ENCODE results near the gene AIPL1.

Gene AIPL1

DNA sequence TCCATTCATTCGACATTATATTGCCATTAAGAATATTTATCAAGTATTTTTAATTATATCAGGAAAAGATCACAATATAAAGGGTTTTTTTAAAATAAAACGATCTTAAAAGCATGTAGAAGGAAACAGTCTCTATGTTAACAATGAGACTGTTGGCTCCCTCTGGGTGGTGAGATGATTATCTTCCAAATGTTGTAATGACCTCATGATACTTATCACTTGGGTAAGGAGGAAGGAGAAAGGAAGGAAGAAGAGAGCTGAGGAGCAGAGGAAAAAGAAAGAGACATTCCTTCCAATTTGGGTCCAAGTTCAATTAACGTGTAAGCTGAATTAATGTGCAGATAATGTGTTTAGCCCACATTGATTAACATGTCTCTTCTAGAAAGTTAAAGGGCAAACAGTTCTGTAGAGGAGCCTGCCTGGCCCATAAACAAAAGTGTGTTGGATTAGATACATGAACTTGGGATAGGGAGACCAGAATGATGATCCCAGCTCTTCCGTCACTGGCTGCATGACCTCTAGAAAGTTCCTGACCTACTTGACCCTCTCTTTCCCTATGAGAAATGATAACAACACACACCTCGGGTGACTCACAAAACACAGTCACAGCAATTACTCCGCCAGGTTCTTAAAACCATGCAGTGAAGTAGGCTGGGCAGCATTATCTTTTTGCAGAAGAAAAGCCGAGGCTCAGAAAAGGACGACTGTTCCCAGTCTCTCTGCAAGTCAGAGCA, 41.3 kb upstream of the AIPL1 start:
- no peak for DNase-seq (ENCODE audit: insufficient read length, low spot score)
- FAIRE-seq, result no peak
- no peak for TF ChIP-seq POLR2A (IDR thresholded peaks at IDR 0.05; ENCODE audit: low read depth, low read length)

DNA sequence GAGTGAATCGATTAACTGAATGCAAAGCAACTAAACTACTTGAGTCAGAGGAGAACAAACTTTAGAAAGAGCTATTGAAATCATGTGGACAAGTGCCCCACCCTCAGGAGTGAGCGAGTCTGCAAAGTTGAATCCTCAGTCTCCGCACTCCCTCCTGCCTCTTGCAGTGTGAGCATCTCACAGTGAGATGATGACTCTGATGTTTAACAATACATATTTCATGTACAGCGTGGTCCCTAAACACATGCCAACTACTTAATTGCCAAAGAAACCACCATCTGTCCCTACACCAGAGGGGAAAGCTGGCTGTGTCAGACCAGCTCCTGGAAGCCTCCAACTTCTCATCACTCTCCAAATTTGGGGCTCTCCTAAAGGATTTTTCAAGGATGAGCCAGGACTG, 40.5 kb upstream of the AIPL1 start:
- FAIRE-seq (no peak), DNase-seq (ENCODE audit: insufficient read length, low spot score) (no peak)
- TF ChIP-seq TAF1 (IDR thresholded peaks at IDR 0.05; ENCODE audit: low read depth, low read length), result no peak
- no peak for TF ChIP-seq POLR2AphosphoS5 (IDR thresholded peaks at IDR 0.05; ENCODE audit: low read depth, low read length)
- TF ChIP-seq POU2F2 (IDR thresholded peaks at IDR 0.05; ENCODE audit: low read depth, low read length), result no peak
- no peak for TF ChIP-seq POLR2A (IDR thresholded peaks at IDR 0.05; ENCODE audit: low read depth, low read length)
- TF ChIP-seq PAX5 (IDR thresholded peaks at IDR 0.05; ENCODE audit: insufficient read depth, low read length, severe bottlenecking), result no peak
- no peak for TF ChIP-seq SPI1 (IDR thresholded peaks at IDR 0.05; ENCODE audit: low read depth, low read length)

DNA sequence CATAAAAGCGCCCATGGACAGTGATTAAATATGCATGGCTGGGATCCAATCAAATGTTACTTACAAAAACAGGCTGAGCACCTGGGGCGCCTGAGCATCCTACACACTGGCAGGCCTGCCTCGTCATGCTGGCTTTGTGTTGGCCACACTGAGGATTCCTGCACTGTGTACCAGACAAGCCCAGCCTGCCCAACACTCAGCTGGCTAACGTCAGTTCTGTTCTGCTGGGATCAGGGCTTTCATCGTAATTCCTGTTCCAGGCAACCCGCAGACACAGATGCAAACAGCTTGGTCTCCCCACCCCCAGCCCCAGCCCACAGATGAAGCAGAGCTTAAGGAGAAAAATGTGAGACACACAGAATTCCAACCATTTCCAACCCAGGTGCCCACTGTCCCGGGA, 40.0 kb upstream of the AIPL1 start:
- no peak for DNase-seq (ENCODE audit: insufficient read length, low spot score)
- TF ChIP-seq PAX5 (IDR thresholded peaks at IDR 0.05; ENCODE audit: insufficient read depth, low read length, severe bottlenecking) (no peak), POLR2A (IDR thresholded peaks at IDR 0.05; ENCODE audit: low read depth, low read length) (no peak), POLR2AphosphoS5 (IDR thresholded peaks at IDR 0.05; ENCODE audit: low read depth, low read length) (no peak), TAF1 (IDR thresholded peaks at IDR 0.05; ENCODE audit: low read depth, low read length) (no peak), POU2F2 (IDR thresholded peaks at IDR 0.05; ENCODE audit: low read depth, low read length) (no peak), SPI1 (IDR thresholded peaks at IDR 0.05; ENCODE audit: low read depth, low read length) (no peak)
- FAIRE-seq, result no peak

DNA sequence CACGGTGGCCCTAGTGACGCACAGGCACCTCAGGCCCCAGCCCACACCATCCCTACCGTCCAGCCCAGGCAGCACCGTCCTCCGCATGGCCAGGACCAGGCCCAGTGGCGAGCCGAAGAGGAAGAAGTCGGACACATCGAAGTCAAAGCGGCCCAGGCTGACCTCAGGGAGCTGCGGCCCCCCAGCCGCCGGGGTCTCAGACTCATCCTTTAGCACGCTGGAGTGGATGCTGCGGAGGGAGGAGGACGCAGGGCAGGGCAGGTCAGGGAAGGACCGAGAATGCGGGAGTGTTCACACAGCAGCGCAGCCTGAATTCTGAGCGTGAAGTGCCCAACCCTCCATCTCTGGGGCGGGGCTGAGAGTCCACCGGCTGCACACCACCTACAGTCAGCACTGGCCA, 39.5 kb upstream of the AIPL1 start:
- no peak for FAIRE-seq

DNA sequence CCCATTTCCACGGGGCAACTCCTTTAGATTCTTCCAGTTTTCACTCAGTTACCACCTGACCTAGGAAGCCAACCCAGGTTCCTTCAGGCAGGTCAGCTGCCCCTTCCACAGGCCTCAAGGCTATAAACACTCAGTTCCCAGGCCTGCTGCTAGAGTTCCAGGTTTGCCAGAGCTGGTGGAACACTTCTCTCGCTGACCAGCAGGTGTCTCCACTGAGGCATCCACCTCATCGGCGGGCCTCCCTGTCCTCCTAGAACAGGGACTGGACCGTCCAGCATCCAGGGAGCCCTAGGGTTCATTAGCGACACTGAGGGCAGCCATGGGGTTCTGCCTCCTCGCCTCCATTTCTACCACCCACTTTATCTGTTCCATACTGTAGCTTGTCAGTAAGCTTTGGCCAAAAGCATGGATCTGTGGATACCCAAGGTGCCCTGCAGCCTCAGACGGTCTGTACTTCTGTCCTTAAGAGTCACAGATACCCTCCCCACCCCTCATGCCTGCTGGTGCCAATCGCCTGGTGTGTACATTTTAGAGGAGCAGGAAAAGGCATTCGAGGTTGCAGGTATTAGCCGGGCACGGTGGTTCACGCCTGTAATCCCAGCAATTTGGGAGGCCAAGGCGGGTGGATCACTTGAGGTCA, 38.3 kb upstream of the AIPL1 start:
- FAIRE-seq (peak; percentile 91), DNase-seq (ENCODE audit: insufficient read length, low spot score) (peak; percentile 92)
- TF ChIP-seq TAF1 (IDR thresholded peaks at IDR 0.05; ENCODE audit: low read depth, low read length) (no peak), POU2F2 (IDR thresholded peaks at IDR 0.05; ENCODE audit: low read depth, low read length) (no peak), POLR2A (IDR thresholded peaks at IDR 0.05; ENCODE audit: low read depth, low read length) (no peak), PAX5 (IDR thresholded peaks at IDR 0.05; ENCODE audit: insufficient read depth, low read length, severe bottlenecking) (no peak), POLR2AphosphoS5 (IDR thresholded peaks at IDR 0.05; ENCODE audit: low read depth, low read length) (no peak), SPI1 (IDR thresholded peaks at IDR 0.05; ENCODE audit: low read depth, low read length) (no peak)

More for the DNA sequence above, 39.5 kb upstream of the AIPL1 start:
- TF ChIP-seq POU2F2 (IDR thresholded peaks at IDR 0.05; ENCODE audit: low read depth, low read length) (no peak), SPI1 (IDR thresholded peaks at IDR 0.05; ENCODE audit: low read depth, low read length) (no peak), POLR2A (IDR thresholded peaks at IDR 0.05; ENCODE audit: low read depth, low read length) (no peak)
- no peak for DNase-seq (ENCODE audit: insufficient read length, low spot score)

DNA sequence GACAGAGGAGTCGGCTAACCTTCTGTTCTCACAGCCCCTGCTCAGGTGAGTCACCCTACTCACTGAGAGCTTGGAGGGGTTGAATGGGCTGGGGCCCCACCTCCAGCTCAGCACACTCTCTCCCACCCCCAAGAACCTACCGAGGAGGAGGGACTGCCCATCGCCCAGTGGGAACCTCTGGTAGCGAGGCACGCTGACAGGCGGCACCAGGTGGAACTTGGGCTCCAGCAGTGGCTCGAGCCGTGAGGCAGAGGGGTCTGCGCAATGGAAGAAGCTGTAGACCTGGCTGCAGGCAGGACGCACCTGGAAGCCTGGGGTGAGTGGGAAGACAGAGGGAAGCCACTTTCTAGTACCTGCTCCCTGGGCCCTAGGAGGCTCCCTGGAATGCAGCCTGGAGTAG, 37.6 kb upstream of the AIPL1 start:
- FAIRE-seq (no peak), DNase-seq (ENCODE audit: insufficient read length, low spot score) (no peak)
- TF ChIP-seq SPI1 (IDR thresholded peaks at IDR 0.05; ENCODE audit: low read depth, low read length) (no peak), PAX5 (IDR thresholded peaks at IDR 0.05; ENCODE audit: insufficient read depth, low read length, severe bottlenecking) (no peak), POLR2AphosphoS5 (IDR thresholded peaks at IDR 0.05; ENCODE audit: low read depth, low read length) (no peak), TAF1 (IDR thresholded peaks at IDR 0.05; ENCODE audit: low read depth, low read length) (no peak), POU2F2 (IDR thresholded peaks at IDR 0.05; ENCODE audit: low read depth, low read length) (no peak), POLR2A (IDR thresholded peaks at IDR 0.05; ENCODE audit: low read depth, low read length) (no peak)

DNA sequence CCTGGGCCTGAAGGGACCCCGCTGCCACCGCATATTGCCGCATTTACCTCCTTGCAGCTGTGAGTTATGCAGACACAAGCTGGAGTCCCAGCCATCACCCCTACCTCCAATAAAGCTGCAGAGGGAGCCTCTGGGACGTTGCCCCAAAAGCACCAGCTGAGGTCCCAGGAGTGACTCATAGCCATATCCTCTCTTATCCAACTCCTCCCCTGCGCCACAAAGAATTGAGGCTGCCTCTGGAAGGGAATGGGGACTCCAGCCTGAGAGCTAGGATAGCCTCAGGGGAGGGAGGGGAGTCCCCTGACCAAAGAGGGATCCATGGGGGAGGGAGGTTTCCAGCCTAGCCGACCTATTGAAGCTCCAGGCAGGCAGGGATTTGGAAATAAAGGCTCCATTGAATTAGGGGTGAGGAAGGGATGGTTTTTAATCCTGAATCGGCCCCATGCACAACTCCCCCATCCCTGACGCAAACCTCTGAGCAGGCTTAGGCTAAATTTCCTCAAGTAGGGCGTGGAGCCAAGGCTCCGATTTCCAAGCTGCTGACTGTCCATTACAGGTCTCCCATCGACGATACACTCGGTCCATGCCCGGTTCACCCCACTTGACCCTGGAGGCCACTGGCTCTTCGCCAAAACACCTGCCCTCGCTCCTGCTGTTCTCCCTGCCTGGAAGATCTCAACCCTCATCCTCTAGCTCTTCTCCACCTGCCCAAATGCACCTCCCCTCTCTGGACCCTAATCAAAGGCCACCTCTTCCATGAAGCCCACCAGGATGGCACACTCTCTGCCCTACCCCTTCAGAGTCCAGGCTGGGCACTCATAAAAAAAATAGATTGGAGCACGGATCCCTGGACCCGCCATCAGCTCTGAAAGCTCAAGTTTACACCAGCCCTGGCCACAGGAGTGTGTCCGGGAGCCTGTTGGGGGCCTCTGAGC, 36.9 kb upstream of the AIPL1 start:
- no peak for FAIRE-seq
- no peak for DNase-seq (ENCODE audit: insufficient read length, low spot score)
- TF ChIP-seq POU2F2 (IDR thresholded peaks at IDR 0.05; ENCODE audit: low read depth, low read length) (no peak), TAF1 (IDR thresholded peaks at IDR 0.05; ENCODE audit: low read depth, low read length) (no peak), POLR2A (IDR thresholded peaks at IDR 0.05; ENCODE audit: low read depth, low read length) (no peak), SPI1 (IDR thresholded peaks at IDR 0.05; ENCODE audit: low read depth, low read length) (no peak), PAX5 (IDR thresholded peaks at IDR 0.05; ENCODE audit: insufficient read depth, low read length, severe bottlenecking) (no peak), POLR2AphosphoS5 (IDR thresholded peaks at IDR 0.05; ENCODE audit: low read depth, low read length) (no peak)

DNA sequence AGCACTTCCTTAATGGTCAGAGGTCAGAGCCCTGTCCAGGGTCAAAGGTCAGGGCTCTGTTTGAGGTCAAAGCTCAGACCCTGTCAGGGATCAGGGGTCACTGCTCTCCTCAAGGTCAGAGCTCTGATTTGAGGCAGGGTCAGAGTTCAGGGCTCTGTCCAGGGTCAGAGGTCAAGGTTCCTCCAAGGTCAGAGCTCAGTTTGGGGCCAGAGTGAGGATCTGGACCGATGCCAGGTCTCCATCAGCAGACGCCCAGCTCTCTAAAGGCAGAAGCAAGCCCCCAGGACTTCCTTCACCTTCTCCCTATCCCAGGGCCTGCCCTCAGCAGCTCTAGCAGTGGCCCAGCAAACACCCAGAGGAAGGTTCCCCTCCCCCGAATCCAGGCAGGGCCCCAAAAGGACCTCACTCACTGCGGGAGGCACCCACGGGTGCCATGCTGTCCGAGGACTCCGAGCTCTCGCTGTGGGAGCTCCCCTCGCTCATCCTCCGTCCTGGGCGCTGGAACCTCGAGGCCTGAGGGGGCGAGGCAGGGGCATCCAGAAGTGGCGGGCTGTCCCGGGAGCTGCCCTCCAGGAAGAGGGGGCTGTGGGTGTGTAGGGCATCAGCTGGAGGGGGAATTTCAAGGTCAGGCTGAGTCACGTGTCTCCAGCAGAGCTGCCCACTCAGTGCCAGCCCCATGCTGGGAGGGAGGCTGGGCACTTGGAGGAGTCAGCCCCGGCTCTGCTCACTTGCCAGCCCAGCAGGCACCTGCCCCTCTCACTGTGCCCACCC, 36.0 kb upstream of the AIPL1 start:
- TF ChIP-seq TAF1 (IDR thresholded peaks at IDR 0.05; ENCODE audit: low read depth, low read length) (no peak), POLR2A (IDR thresholded peaks at IDR 0.05; ENCODE audit: low read depth, low read length) (no peak), SPI1 (IDR thresholded peaks at IDR 0.05; ENCODE audit: low read depth, low read length) (no peak), POU2F2 (IDR thresholded peaks at IDR 0.05; ENCODE audit: low read depth, low read length) (no peak), PAX5 (IDR thresholded peaks at IDR 0.05; ENCODE audit: insufficient read depth, low read length, severe bottlenecking) (no peak), POLR2AphosphoS5 (IDR thresholded peaks at IDR 0.05; ENCODE audit: low read depth, low read length) (no peak)
- FAIRE-seq (no peak), DNase-seq (ENCODE audit: insufficient read length, low spot score) (no peak)

All from GM12891 (cell line).